Parathyroid adenoma (tissue), 2 donors: ENCODE measurements around the gene MTMR3.

Experiments used
- H2AFZ ChIP-seq: fragments of 300-600 bp; sonication (generic); one replicate; pipeline ENCODE4 v1.7.0; 2017; ENCODE audit warnings: antibody characterized with exemption, mild to moderate bottlenecking
- H3K27ac ChIP-seq: fragments of 300-600 bp; sonication (generic); one replicate; pipeline ENCODE4 v1.7.0; 2017
- H3K27me3 ChIP-seq: fragments of 300-600 bp; sonication (generic); one replicate; pipeline ENCODE4 v1.7.0; 2017; ENCODE audit warnings: low read length; ENCODE audit not compliant: control insufficient read depth, insufficient read depth
- H3K36me3 ChIP-seq: fragments of 300-600 bp; sonication (generic); one replicate; pipeline ENCODE4 v1.7.0; 2017; ENCODE audit warnings: low read length; ENCODE audit not compliant: control insufficient read depth, insufficient read depth
- H3K4me1 ChIP-seq: fragments of 300-600 bp; sonication (generic); one replicate; pipeline ENCODE4 v1.7.0; 2017; ENCODE audit warnings: control low read depth
- H3K4me2 ChIP-seq: fragments of 300-600 bp; sonication (generic); one replicate; pipeline ENCODE4 v1.7.0; 2017; ENCODE audit warnings: low read length
- H3K4me3 ChIP-seq: fragments of 300-600 bp; sonication (generic); one replicate; pipeline ENCODE4 v1.7.0; 2017; ENCODE audit warnings: low read depth, low read length
- H3K79me2 ChIP-seq: fragments of 300-600 bp; sonication (generic); one replicate; pipeline ENCODE4 v1.7.0; 2017; ENCODE audit warnings: control low read depth
- H3K9ac ChIP-seq: fragments of 300-600 bp; sonication (generic); one replicate; pipeline ENCODE4 v1.7.0; 2017; ENCODE audit warnings: mild to moderate bottlenecking
- H3K9me3 ChIP-seq: fragments of 300-600 bp; sonication (generic); one replicate; pipeline ENCODE4 v1.7.0; 2017; ENCODE audit warnings: low read length; ENCODE audit not compliant: control insufficient read depth
- TF ChIP-seq, protein P1 (sequence below): fragments of 300-600 bp; sonication (generic); IDR thresholded peaks from one replicate; pipeline ENCODE4 v1.7.0; 2017; ENCODE audit warnings: antibody characterized with exemption, mild to moderate bottlenecking
- donor health status: primary hyperparathyroidism.

Gene MTMR3

DNA sequence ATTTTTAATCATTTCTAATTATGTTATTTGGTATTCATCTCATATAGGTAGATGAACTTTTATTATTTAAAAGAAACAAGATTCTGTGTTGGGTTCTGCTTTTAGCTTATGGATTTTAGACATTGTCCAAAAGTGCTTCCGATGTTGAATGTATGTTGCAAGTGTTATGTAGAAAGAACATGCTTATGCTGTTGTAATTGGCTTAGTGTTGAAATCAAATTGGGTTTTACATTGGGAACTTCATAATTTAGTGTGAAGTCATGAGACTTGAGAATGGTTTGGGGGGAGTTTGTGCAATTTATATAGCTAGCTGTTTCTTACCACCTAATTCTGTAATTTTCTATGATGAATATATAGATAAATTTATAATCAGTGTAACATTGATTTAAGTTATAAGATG, 3.6 kb downstream of the MTMR3 start:
- Histone ChIP-seq H3K4me2 (no peak overlapping the region), H3K9me3 (no peaks in the 10 kb centered on the region), H3K27ac (no peak overlapping the region), H3K79me2 (peaks cover 21% of the 10 kb centered on the region), H3K4me1 (no peaks in the 10 kb centered on the region), H3K4me3 (no peak overlapping the region), H3K9ac (no peak overlapping the region), H2AFZ (no peak overlapping the region), H3K36me3 (no peaks in the 10 kb centered on the region), H3K27me3 (no peaks in the 10 kb centered on the region)
- TF ChIP-seq, protein P1, sequence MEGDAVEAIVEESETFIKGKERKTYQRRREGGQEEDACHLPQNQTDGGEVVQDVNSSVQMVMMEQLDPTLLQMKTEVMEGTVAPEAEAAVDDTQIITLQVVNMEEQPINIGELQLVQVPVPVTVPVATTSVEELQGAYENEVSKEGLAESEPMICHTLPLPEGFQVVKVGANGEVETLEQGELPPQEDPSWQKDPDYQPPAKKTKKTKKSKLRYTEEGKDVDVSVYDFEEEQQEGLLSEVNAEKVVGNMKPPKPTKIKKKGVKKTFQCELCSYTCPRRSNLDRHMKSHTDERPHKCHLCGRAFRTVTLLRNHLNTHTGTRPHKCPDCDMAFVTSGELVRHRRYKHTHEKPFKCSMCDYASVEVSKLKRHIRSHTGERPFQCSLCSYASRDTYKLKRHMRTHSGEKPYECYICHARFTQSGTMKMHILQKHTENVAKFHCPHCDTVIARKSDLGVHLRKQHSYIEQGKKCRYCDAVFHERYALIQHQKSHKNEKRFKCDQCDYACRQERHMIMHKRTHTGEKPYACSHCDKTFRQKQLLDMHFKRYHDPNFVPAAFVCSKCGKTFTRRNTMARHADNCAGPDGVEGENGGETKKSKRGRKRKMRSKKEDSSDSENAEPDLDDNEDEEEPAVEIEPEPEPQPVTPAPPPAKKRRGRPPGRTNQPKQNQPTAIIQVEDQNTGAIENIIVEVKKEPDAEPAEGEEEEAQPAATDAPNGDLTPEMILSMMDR: no peak

DNA sequence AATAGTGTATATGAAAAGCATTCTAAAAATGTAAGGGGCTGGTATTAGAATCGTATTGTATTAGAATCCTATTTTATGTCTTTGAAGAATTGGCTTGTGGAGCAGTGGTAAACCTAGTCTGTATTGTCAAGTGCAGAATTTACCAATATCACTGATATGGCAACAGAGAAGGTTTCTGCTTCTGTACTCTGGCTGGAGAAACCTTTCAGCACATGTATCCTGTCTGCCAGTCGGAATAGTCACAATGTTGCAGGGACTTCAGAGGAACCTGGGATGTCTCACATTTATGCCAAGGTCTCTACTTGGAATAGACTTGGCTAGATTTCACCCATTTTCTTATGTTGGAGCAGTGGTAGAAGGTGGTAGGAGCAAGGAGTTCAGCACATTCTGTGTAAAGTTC, 4.4 kb downstream of the MTMR3 start:
- no peaks in the 10 kb centered on the region for H3K4me1 ChIP-seq
- H3K27ac ChIP-seq: no peak overlapping the region
- H2AFZ ChIP-seq: no peak overlapping the region
- TF ChIP-seq, protein P1: no peak
- H3K4me3 ChIP-seq: no peak overlapping the region
- H3K79me2 ChIP-seq: peaks cover 21% of the 10 kb centered on the region
- H3K9me3 ChIP-seq: no peaks in the 10 kb centered on the region
- H3K36me3 ChIP-seq: no peaks in the 10 kb centered on the region
- no peak overlapping the region for H3K4me2 ChIP-seq
- no peak overlapping the region for H3K9ac ChIP-seq
- H3K27me3 ChIP-seq: no peaks in the 10 kb centered on the region

DNA sequence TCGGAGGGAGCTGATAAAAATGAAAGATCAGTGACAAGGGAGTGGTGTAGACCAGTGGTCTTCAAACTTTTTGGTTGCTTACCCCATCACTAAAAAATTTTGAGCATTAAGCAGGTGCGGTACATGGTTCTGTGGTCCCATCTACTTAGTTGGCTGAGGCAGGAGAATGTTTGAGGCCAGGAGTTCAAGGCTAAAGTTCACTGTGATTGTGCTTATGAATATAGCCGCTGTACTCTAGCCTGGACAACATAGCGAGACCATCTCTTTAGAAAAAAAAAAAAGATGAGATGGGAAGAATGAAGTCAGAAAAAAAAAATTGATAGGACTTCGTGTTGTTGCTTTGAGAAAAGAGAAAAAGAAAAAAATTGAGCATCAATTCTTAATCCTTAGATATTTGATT, 7.8 kb downstream of the MTMR3 start:
- Histone ChIP-seq H3K36me3 (no peaks in the 10 kb centered on the region), H3K4me3 (no peak overlapping the region), H3K27ac (no peak overlapping the region)

DNA sequence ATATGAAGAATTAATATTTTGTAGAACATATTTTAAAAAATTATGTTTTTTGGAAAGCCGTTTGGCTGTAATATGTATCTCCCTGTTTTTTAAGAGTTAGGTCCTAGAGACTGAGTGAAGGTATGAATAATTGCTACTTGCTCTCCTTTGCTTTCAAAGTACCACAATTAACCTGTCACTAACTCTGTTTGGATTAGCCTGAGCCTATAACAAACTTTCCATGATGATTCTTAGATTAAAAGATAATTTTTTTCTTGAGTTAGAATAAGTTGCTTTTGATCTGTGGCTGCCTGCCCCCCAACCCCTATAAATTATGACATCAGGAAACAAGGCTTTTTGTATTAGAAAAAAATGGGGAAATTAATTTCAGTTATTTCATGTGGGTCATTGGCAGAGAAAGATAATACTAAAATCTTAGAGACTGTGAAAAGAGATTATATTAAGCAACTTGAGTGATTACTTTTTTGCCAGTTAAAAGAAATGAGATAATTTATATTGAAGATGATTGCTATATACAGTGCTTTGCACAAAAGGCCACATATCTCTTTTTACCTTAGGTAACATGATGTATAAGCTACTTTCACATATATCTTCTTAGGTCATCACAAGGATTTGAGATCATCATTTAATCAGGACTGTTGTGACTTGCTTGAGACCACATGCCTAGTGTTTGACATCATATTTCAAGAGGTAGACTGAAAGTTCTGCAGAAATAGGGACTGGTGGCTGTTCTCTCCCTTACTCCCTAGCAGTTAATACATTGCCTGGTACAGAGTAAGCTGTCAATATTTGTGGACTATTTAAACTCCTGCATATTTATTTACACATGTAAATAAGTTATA, 9.6 kb downstream of the MTMR3 start:
- TF ChIP-seq, protein P1: no peak
- Histone ChIP-seq H3K4me3 (no peak overlapping the region), H3K27ac (no peak overlapping the region), H2AFZ (no peak overlapping the region), H3K79me2 (peaks cover 31% of the 10 kb centered on the region), H3K9me3 (no peaks in the 10 kb centered on the region), H3K36me3 (no peaks in the 10 kb centered on the region), H3K4me2 (no peak overlapping the region), H3K27me3 (no peaks in the 10 kb centered on the region), H3K4me1 (no peaks in the 10 kb centered on the region), H3K9ac (no peak overlapping the region)

More for the DNA sequence above, 7.8 kb downstream of the MTMR3 start:
- H3K4me1 ChIP-seq: no peaks in the 10 kb centered on the region
- no peak overlapping the region for H3K9ac ChIP-seq
- H3K9me3 ChIP-seq: no peaks in the 10 kb centered on the region
- peaks cover 25% of the 10 kb centered on the region for H3K79me2 ChIP-seq
- H3K4me2 ChIP-seq: no peak overlapping the region
- H2AFZ ChIP-seq: no peak overlapping the region
- TF ChIP-seq, protein P1: no peak
- H3K27me3 ChIP-seq: no peaks in the 10 kb centered on the region

DNA sequence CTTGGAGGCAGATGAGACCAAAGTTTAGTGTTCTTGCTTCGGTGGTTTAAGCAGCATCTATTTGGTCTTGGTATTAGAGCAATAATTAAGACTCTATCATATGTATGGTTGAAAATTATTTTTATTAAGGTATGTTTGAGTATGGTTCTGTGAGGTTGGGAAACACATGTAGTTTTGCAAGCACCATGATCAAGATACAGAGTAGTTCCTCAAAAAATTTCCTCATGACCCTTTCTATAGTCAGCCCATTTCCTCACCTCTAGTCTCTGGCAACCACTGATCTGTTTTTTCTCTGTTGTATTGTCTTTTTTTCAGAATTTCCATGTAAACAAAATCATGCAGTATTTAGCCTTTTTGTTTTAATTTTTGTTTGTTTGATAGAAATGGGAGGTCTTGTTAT, 18.4 kb downstream of the MTMR3 start:
- Histone ChIP-seq H3K27me3 (no peaks in the 10 kb centered on the region), H3K79me2 (peaks cover 15% of the 10 kb centered on the region), H3K9ac (no peak overlapping the region), H3K4me1 (no peaks in the 10 kb centered on the region), H3K4me2 (no peak overlapping the region), H3K4me3 (no peak overlapping the region), H3K36me3 (no peaks in the 10 kb centered on the region), H3K9me3 (no peaks in the 10 kb centered on the region), H3K27ac (no peak overlapping the region), H2AFZ (no peak overlapping the region)
- TF ChIP-seq, protein P1: no peak
